ENCODE results near the gene MS4A4E.
"Not testable (repeated sequence)": the region's sequence is repeated elsewhere in the genome, so short reads cannot be mapped to it uniquely, and the experiment has no call there.

The MS4A4E gene

DNA sequence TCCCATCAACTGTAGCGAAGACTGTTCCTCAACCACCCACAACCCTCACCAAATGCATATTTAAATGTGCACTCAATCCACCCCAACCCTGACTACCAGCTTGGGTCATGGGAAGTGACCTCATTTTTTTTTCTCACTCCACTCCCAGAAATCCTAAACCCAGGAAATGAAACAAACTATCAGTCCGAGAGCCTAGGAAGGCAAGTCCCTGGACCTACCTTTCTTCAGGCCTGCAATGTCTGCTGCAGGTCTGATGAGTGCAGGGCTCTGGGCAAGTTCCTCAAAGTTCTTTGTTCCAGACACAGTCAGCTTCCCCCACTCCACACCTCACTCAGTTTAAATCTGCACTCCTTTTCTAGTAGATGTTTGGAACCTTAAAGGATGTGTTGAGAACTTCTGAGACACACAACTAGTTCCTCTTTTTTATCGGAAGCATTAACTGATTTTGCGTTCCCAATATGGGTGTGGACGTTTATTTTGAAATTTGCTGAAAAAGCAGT is at the start of gene MS4A4E:
MS4A4E (minus strand) TSS at position 398 of the 500 bp plus-strand sequence. CDS start 13,082 bp downstream, outside the sequence.
- no peak for DNase-seq

DNA sequence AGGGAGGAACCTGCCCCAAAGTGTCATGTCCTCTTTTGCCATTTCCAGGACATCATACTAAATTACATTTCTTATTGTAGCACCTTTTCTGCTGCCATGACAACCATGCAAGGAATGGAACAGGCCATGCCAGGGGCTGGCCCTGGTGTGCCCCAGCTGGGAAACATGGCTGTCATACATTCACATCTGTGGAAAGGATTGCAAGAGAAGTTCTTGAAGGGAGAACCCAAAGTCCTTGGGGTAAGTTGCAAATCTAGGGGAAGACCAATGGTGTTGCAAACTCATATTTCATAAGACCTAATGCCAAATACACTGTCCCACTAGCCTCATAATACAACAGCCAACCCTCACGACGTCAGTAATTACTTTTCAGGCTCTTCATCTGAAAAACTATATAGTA is 49.2 kb upstream of the MS4A4E start:
- DNase-seq: no peak

DNA sequence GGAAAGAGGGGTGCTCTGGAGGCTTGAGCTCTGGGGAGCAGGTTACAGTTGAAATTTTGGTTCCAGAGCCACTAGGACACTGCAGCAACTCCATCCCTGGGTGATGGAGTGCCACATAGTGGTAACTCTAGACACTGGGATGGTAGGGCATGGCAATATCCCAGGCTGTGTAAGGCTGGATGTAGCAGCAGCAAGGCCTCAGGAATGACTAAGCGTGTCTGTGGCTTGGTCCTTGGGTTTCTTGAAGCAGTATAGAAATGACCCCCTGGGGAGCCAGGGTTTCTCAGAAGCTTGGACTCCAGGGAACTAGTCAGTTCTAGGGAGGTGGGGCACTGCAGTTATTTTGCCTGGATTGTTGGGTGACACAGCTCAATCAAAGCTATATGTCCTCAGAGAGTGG is 45.6 kb upstream of the MS4A4E start:
- DNase-seq: no peak

DNA sequence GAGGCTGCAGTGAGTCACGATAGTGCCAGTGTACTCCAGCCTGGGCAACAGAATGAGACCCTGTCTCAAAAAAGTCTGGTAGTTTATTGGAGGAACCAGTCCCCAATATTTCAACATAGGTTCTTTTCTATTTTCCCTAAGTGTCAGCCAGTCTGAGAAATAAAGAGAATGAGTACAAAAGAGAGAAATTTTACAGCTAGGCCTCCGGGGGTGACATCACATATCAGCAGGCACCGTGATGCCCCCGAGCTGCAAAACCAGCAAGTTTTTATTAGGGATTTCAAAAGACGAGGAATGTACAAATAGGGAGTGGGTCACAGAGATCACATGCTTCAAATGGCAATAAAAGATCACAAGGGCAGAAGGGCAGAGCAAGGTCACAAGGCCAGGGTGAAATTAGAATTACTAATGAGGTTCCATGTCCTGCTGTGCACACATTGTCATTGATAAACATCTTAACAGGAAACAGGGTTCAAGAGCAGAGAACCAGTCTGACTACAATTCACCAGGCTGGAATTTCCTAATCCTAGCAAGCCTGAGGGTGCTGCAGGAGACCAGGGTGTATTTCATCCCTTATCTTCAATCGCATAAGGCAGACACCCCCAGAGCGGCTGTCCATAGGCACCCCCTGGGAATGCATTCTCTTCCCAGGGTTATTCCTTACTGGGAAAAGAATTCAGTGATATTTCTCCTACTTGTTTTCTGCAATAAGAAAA is 42.6 kb upstream of the MS4A4E start:
- not testable (repeated sequence) for DNase-seq

DNA sequence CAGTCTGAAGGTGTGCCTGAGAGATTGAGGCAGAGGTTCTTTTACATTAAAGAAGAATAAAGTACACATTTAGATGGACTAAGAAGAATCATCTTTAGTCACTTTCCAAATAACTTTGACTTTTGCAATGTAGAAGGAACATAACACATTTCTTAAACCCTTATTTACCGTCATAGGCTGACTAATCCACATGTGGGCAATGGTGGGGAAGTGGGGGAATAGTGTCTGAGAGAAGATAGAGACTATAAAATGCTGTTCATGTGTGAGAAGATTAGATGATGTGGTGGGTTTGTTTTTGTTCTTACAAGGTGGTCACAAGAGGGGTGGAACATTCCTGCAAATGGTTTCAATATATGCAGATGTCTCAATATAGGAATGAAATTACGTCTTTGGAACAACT is 39.3 kb upstream of the MS4A4E start:
- DNase-seq: no peak

DNA sequence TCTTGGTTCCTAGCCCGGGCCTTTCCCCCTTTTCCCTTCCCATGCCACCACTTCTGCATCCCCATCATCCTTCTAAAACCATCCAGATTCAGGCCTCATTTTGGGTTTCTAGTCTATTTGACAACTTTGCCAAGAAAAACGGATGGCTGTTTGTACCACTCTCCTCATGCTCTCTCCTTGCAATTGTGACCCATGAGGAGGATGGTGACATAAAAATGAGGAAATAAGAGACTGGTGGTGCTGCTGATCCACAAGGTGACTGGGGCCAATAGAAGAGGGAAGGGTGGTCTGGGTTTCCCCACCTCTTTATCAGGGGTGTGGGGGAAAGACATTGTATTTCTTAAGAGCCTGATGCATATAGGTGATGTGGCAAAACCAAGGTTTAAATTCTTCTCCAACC is 38.5 kb upstream of the MS4A4E start:
- no peak for DNase-seq

DNA sequence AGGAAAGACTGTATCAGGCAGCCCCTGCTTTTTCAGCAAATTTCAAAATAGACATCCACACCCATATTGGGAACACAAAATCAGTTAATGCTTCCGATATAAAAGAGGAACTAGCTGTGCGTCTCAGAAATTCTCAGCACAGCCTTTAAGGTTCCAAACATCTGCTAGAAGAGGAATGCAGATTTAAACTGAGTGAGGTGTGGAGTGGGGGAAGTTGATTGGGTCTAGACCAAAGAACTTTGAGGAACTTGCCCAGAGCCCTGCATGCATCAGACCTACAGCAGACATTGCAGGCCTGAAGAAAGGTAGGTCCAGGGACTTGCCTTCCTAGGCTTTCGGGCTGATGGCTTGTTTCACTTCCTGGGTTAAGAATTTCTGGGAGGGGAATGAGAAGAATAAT is 37.5 kb upstream of the MS4A4E start, which contains the start of gene MS4A4A:
MS4A4A (plus strand) TSS at position 255 of the 400 bp plus-strand sequence; CDS start at position 265, 10 bp downstream.
- DNase-seq: no peak

DNA sequence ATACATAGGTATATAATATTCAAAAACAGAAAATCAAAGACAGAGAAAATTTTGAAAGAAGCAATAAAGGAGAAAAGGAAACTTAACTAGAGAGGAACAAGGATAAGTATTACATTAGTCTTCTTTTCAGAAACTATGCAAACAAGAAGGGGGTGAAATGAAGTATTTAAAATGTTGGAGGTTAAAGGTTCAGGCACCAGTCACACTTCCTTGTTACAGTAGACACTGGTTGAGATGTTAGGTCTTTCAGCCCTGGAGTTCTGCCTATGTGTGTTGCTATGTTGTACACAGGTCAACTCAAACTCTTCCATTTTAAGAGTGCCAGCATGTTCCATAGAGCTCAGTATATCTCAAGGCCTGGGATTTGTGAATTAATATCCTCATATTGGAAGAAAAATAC is 31.5 kb upstream of the MS4A4E start:
- no peak for DNase-seq

DNA sequence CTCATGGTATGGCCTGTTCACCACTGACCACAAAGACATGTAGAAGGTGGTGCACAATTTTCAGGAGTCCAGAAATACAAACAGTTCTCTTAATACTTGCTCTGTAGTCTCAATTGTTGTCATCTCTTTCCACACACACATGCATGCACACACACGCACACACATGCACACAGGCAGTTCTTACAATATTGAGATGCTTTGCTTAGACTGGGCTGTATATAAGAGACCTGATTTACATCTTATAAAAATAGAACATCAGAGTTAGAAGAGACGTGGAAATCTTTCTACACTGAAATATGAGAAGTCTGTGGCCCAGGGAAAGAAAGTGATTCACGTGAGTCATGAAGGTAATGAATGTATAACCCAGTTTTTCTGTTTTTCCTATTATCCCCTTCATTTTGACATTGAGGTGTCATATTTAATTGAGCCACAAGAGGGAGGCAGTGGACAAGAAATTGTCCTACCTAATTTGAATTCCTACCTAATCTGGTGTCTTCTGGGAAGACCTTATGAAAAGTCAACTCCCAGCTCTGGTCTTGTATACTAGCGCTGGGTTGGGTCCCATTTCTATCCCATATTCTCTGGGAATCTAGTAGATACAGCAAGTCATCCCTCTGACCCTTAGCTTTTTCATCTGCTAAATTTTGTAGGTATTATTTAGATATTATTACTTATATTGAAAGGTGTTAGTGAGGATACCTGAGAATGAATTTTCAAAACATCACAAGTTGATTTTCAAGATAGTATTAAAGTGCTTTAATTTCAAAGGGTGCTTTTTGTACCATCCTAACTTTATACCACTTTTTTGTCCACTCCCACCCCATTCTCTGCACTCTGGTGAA is 22.7 kb upstream of the MS4A4E start:
- DNase-seq: no peak

DNA sequence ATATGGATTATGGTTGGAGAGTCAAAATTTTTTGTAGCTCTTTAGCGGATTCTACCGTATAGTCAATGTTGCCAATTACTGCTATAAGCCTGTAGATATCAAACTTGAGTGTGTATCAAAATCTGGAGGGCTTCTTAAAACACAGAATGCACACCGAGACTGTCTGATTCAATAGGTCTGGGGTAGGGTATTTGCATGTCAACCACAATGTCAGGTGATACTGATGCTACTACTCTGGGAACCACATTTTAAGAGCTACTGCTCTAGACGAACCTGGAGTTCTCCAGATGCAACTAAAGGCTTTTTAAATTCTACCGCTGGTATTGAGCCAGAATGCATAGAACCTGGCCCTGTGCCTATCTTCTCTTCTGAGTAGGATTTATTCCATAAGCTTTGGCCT is 21.7 kb upstream of the MS4A4E start:
- DNase-seq: no peak

DNA sequence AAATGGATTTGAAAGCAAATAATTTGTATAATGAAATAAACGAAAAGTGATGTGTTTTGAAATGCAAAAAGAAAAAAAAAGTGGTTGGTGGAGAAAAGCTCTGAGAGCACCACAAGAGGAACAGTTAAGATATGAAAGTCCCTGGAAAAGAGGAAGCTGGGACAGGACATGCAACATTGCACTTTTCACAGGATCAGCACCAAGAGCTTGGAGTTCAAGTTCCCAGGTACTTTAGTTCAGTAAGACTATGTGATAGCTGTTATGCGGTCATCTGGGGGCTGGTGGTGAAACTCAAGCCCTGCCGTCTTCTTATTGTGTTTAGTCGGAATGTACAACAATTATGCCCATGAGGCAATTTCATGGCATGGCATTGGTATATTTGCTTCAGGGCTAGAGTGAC is 20.5 kb upstream of the MS4A4E start:
- no peak for DNase-seq

DNA sequence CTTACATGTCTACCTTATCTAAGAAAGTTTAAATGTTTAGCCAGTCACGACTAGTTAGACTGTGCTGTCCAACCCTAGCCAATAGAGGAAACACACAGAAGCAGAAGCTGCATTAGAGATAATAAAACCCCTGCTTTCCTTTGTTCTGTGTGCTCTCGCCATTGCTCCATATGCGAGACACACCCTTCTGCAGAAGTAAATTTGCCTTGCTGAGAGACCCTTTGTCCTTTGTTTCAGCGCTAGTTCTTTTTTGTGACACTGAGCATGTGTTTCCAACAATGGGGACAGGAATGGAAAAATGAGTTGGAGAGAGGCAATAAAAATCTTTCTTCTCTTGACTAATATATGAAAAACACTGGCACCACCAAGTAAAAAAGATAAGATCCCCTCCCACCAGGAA is 18.1 kb upstream of the MS4A4E start:
- no peak for DNase-seq

DNA sequence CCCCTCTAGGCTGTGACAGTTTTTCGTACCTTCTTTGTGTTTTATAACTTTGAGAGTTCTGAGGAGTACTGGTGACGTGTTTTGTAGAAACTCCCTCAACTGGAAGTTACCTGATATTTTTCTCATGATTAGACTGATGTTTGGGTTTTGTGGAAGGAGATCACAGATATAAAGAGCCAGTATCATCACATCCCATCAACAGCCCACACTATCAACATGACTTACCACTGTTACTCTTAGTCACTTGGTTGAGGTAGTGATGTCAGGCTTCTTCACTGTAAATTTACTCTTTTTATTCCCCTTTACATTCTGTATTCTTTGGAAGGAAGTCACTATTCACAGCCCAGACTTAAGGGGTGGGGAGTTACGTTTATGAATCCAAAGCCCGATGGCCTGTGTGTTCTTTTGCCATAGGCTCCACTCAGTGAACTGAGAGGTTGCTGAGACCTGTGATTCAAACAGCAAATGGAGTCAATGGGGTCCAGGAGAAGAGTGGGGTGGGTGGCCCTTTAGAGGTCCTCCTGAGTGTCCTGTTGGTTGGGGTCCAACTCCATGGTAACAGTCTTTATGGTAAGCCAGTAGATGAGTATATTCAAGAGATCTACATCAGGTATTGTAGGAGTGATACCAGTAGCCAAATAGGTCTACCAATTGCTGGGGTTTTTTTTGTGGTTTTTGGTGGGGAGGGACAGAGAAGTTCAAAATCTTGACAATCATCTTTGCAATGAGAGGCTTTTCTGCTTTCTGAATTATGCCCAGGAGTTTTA is 15.2 kb upstream of the MS4A4E start:
- no peak for DNase-seq

DNA sequence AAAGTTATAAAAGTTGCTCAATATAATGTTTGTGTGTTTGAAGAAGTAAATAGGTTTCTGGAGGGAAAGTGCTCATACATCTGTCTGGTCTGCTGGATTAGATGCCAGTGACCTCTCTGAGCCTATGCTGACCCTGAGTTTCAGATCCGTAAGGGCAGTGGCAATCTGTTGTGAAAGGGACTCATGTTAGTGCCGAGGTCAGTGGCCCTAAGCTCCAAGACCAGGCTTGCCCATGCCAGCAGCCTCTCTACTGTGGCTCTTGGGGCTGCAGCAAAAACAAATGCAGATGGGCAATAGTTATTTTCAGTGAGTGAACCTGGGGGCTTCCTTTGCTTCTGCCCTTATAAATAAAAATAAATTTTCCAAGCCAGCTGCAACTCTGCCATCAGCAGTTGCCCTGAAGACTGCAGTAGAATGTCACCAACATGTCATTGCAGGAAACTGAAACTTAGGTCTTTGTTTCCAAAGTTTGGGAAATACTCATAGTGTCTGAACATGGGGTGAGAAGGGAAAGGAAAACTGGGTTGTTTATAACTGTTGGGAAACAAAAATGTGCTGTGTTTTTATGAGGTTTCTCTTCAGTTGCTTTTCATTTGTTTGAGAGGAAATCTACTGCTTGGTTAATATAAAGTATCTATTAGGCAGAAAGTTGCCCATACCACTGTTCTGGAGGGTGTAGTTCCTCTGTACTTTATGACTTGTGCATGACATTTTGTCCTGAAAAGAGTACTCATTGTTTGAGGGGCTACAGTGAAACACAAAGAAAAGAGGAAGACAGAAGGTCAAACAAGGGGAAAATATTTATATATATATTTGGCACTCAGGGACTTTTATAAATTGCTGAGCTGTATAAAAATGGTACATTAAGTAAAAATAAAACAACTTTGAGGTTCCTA is 9.5 kb upstream of the MS4A4E start:
- no peak for DNase-seq

DNA sequence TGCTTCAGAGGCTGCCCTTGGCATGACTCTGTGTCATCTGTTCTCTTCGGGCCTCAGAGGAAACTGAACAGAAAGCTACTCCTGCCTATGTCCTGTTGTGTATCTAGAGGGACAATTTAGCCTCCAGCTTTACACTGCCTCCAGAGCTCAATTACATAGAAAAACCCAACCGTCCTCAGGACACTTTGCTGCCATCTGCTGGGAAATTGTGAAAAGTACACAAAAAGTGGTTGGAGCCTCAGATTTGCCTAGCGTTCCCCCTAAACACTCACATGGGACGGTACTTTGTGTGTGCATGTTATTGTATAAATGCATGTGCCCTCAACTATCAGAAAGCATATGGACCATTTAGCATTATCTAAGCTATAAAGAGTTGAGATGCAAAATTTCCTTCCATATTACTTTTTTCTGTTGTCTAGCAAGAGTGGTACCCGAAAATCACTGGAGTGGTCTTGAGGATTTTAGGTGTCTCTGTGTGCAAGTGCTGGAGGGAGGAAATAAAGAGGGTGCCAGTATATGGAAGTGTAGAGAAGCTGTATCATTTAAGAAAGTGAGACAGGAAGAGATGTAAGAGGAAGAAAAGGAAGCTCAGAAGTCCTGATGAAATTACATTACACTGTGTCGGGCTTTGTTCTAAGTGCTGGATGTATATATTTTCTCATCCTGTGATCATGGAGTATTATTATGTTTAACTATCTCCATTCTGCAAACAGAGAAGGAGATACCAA is 8.7 kb upstream of the MS4A4E start:
- DNase-seq: no peak

DNA sequence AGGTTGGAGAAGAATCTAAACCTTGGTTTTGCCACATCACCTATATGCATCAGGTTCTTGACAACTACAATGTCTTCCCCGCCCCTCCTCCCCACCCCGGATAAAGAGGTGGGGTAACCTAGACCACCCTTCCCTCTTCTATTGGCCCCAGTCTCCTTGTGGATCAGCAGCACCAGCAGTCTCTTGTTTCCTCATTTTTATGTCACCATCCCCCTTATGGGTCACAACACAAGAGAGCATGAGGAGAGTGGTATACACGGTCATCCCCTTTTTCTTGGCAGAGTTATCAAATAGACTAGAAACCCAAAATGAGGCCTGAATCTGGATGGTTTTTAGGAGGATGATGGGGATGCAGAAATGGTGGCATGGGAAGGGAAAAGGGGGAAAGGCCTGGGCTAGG is 1.2 kb downstream of the MS4A4E start:
- no peak for DNase-seq

DNA sequence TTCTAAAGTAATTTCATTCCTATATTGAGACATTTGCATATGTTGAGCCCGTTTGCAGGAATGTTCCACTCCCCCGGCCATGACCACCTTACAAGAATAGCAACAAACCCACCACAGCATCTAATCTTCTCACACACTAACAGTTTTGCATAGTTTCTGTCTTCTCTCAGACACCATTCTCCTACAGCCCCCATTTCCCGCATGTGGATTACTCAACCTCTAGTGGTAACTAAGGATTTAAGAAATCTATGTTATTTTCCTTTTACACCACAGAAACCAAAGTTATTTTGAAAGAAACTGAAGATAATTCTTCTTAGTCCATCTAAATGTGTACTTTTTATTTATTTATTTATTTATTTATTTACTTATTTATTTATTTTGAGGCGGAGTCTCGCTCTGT is 2.3 kb downstream of the MS4A4E start:
- DNase-seq: no peak

DNA sequence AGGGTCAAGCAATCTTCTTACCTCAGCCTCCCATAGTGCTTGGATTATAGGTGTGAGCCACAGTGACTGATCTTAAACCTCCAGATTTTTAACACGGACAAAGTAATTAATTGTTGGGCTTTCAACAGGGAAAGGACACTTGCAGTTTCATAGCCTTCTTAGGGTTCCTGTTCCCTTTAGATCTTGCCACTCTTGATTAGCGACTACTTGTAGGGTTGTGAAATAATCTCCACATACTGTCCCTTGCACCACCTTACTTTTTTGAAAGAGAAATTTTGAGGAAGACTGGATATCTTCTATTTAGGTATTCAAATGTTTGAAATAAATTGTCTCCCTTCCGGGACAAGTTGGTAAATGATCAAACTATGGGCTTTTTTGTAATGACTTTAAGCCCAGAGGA is 7.6 kb downstream of the MS4A4E start:
- DNase-seq: no peak

DNA sequence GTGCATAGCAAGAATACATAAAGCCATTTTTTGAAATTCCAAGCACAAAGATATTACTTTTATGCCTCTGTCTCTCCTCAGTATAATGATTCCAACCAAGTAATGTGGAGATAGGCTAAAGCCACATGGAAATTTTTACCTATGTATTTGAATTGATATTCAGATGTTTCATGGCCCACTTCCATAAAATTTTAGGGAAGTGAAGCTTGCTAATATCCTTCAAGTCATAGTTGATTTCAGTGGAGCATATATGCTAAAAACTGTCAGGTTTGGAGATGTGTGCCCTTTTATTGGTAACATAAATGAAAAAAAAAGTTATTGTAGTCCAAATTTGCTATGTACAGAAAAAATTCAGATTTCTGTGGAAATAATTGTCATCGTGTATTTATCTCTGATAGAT is 12.3 kb downstream of the MS4A4E start:
- no peak for DNase-seq

DNA sequence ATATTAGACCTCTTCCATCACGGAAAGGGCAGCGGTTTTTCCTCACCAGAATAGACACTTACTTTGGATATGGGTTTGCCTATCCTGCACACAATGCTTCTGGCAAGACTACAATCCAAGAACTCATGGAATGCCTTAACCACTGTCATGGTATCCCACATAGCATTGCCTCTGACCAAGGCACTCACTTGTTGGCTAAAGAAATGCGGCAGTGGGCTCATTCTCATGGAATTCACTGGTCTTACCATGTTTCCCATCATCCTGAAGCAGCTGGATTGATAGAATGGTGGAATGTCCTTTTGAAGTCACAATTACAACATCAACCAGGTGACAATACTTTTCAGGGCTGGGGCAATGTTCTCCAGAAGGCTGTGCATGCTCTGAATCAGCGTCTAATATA is 20.8 kb downstream of the MS4A4E start:
- no peak for DNase-seq

DNA sequence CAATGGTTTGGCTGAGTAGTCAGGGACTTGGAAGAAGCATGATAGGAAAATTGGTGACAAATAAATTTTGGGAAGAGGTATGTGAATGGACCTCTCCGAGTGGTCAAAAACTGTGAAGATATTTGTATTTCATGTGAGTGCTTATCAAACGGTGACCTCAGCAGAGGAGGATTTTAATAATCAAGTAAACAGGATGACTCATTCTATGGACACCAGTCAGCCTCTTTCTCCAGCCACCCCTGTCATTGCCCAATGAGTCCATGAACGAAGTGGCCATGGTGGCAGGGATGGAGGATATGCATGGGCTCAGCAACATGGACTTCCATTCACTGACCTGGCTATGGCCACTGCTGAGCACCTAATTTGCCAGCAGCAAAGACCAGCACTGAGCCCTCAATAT is 21.2 kb downstream of the MS4A4E start:
- DNase-seq: no peak

DNA sequence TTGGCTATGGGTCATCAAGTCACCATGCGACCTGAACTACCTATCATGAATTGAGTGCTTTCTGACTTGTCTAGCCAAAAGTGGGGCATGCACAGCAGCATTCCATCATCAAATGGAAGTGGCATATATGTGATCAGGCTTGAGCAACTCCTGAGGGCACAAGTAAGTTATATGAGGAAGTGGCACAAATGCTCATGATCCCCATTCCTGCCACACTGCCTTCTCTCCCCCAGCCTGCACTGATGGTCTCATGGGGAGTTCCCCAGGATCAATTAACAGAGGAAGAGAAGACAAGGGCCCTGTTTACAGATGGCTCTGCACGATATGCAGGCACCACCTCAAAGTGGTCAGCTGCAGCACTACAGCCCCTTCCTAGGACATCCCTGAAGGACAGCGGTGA is 21.8 kb downstream of the MS4A4E start:
- DNase-seq: no peak

Data from DMS79 (cell line).